ENCODE data around the gene PFKP.

The PFKP gene

GRCh38 chr10:3142146-3142875 is 75.0 kb downstream of the PFKP start:
- Histone ChIP-seq H3K36me3 (ENCODE audit: control insufficient read depth in 1 of 2, insufficient read depth in 2 of 2, low read length in 2 of 2) (peaks cover 45 to 91% of the 10 kb centered on the region in 2 donors), H3K27me3 (ENCODE audit: control insufficient read depth in 1 of 2, insufficient read depth in 2 of 2, low read length in 2 of 2) (no peaks in the 10 kb centered on the region), H3K4me1 (ENCODE audit: control insufficient read depth in 1 of 2, insufficient read depth in 2 of 2, low read length in 2 of 2) (no peaks in the 10 kb centered on the region), H3K9me3 (ENCODE audit: control insufficient read depth in 1 of 2, low read length in 2 of 2) (no peaks in the 10 kb centered on the region), H3K4me3 (ENCODE audit: low read depth in 1 of 2, low read length in 2 of 2) (no peak overlapping the region), H3K9ac (ENCODE audit: low read depth in 1 of 2, low read length in 2 of 2) (no peak overlapping the region), H3K27ac (ENCODE audit: low read depth, low read length) (no peak overlapping the region)

- Histone ChIP-seq H3K4me1 (ENCODE audit: control insufficient read depth in 1 of 2, insufficient read depth in 2 of 2, low read length in 2 of 2) (no peaks in the 10 kb centered on the region), H3K9ac (ENCODE audit: low read depth in 1 of 2, low read length in 2 of 2) (no peak overlapping the region), H3K36me3 (ENCODE audit: control insufficient read depth in 1 of 2, insufficient read depth in 2 of 2, low read length in 2 of 2) (peaks cover 49 to 89% of the 10 kb centered on the region in 2 donors), H3K9me3 (ENCODE audit: control insufficient read depth in 1 of 2, low read length in 2 of 2) (no peaks in the 10 kb centered on the region), H3K27me3 (ENCODE audit: control insufficient read depth in 1 of 2, insufficient read depth in 2 of 2, low read length in 2 of 2) (no peaks in the 10 kb centered on the region), H3K27ac (ENCODE audit: low read depth, low read length) (no peak overlapping the region), H3K4me3 (ENCODE audit: low read depth in 1 of 2, low read length in 2 of 2) (no peak overlapping the region)
Observed at GRCh38 chr10:3143366-3143765, 76.0 kb downstream of the PFKP start.

- Histone ChIP-seq H3K9me3 (ENCODE audit: control insufficient read depth in 1 of 2, low read length in 2 of 2) (no peaks in the 10 kb centered on the region), H3K4me3 (ENCODE audit: low read depth in 1 of 2, low read length in 2 of 2) (no peak overlapping the region), H3K9ac (ENCODE audit: low read depth in 1 of 2, low read length in 2 of 2) (no peak overlapping the region), H3K27ac (ENCODE audit: low read depth, low read length) (no peak overlapping the region), H3K27me3 (ENCODE audit: control insufficient read depth in 1 of 2, insufficient read depth in 2 of 2, low read length in 2 of 2) (no peaks in the 10 kb centered on the region), H3K4me1 (ENCODE audit: control insufficient read depth in 1 of 2, insufficient read depth in 2 of 2, low read length in 2 of 2) (no peaks in the 10 kb centered on the region), H3K36me3 (ENCODE audit: control insufficient read depth in 1 of 2, insufficient read depth in 2 of 2, low read length in 2 of 2) (peaks cover 51 to 89% of the 10 kb centered on the region in 2 donors)
Observed at GRCh38 chr10:3143791-3144434, 76.6 kb downstream of the PFKP start.

GRCh38 chr10:3145366-3145765 is 78.0 kb downstream of the PFKP start:
- Histone ChIP-seq H3K27ac (ENCODE audit: low read depth, low read length) (no peak overlapping the region), H3K4me1 (ENCODE audit: control insufficient read depth in 1 of 2, insufficient read depth in 2 of 2, low read length in 2 of 2) (no peaks in the 10 kb centered on the region), H3K4me3 (ENCODE audit: low read depth in 1 of 2, low read length in 2 of 2) (no peak overlapping the region), H3K27me3 (ENCODE audit: control insufficient read depth in 1 of 2, insufficient read depth in 2 of 2, low read length in 2 of 2) (no peaks in the 10 kb centered on the region), H3K9ac (ENCODE audit: low read depth in 1 of 2, low read length in 2 of 2) (no peak overlapping the region), H3K9me3 (ENCODE audit: control insufficient read depth in 1 of 2, low read length in 2 of 2) (no peaks in the 10 kb centered on the region), H3K36me3 (ENCODE audit: control insufficient read depth in 1 of 2, insufficient read depth in 2 of 2, low read length in 2 of 2) (peaks cover 55 to 89% of the 10 kb centered on the region in 2 donors)

- Histone ChIP-seq H3K9me3 (ENCODE audit: control insufficient read depth in 1 of 2, low read length in 2 of 2) (no peaks in the 10 kb centered on the region), H3K27ac (ENCODE audit: low read depth, low read length) (no peak overlapping the region), H3K4me1 (ENCODE audit: control insufficient read depth in 1 of 2, insufficient read depth in 2 of 2, low read length in 2 of 2) (no peaks in the 10 kb centered on the region), H3K36me3 (ENCODE audit: control insufficient read depth in 1 of 2, insufficient read depth in 2 of 2, low read length in 2 of 2) (peaks cover 61 to 92% of the 10 kb centered on the region in 2 donors), H3K4me3 (ENCODE audit: low read depth in 1 of 2, low read length in 2 of 2) (no peak overlapping the region), H3K27me3 (ENCODE audit: control insufficient read depth in 1 of 2, insufficient read depth in 2 of 2, low read length in 2 of 2) (no peaks in the 10 kb centered on the region), H3K9ac (ENCODE audit: low read depth in 1 of 2, low read length in 2 of 2) (no peak overlapping the region)
Observed at GRCh38 chr10:3146289-3146688, 78.9 kb downstream of the PFKP start.

- no peaks in the 10 kb centered on the region for H3K9me3 ChIP-seq (ENCODE audit: control insufficient read depth in 1 of 2, low read length in 2 of 2)
- no peak overlapping the region for H3K27ac ChIP-seq (ENCODE audit: low read depth, low read length)
- H3K27me3 ChIP-seq (ENCODE audit: control insufficient read depth in 1 of 2, insufficient read depth in 2 of 2, low read length in 2 of 2): no peaks in the 10 kb centered on the region
- peaks cover 61 to 97% of the 10 kb centered on the region in 2 donors for H3K36me3 ChIP-seq (ENCODE audit: control insufficient read depth in 1 of 2, insufficient read depth in 2 of 2, low read length in 2 of 2)
- H3K4me1 ChIP-seq (ENCODE audit: control insufficient read depth in 1 of 2, insufficient read depth in 2 of 2, low read length in 2 of 2): no peaks in the 10 kb centered on the region
- H3K4me3 ChIP-seq (ENCODE audit: low read depth in 1 of 2, low read length in 2 of 2): no peak overlapping the region
- H3K9ac ChIP-seq (ENCODE audit: low read depth in 1 of 2, low read length in 2 of 2): no peak overlapping the region
Observed at GRCh38 chr10:3147117-3147820, 79.9 kb downstream of the PFKP start.

GRCh38 chr10:3148041-3148440 is 80.7 kb downstream of the PFKP start:
- Histone ChIP-seq H3K27me3 (ENCODE audit: control insufficient read depth in 1 of 2, insufficient read depth in 2 of 2, low read length in 2 of 2) (no peaks in the 10 kb centered on the region), H3K4me3 (ENCODE audit: low read depth in 1 of 2, low read length in 2 of 2) (no peak overlapping the region), H3K4me1 (ENCODE audit: control insufficient read depth in 1 of 2, insufficient read depth in 2 of 2, low read length in 2 of 2) (no peaks in the 10 kb centered on the region), H3K27ac (ENCODE audit: low read depth, low read length) (no peak overlapping the region), H3K9me3 (ENCODE audit: control insufficient read depth in 1 of 2, low read length in 2 of 2) (no peaks in the 10 kb centered on the region), H3K36me3 (ENCODE audit: control insufficient read depth in 1 of 2, insufficient read depth in 2 of 2, low read length in 2 of 2) (peaks cover 62 to 97% of the 10 kb centered on the region in 2 donors), H3K9ac (ENCODE audit: low read depth in 1 of 2, low read length in 2 of 2) (no peak overlapping the region)

- Histone ChIP-seq H3K36me3 (ENCODE audit: control insufficient read depth in 1 of 2, insufficient read depth in 2 of 2, low read length in 2 of 2) (peaks cover 54 to 94% of the 10 kb centered on the region in 2 donors), H3K27ac (ENCODE audit: low read depth, low read length) (no peak overlapping the region), H3K9me3 (ENCODE audit: control insufficient read depth in 1 of 2, low read length in 2 of 2) (no peaks in the 10 kb centered on the region), H3K4me1 (ENCODE audit: control insufficient read depth in 1 of 2, insufficient read depth in 2 of 2, low read length in 2 of 2) (no peaks in the 10 kb centered on the region), H3K27me3 (ENCODE audit: control insufficient read depth in 1 of 2, insufficient read depth in 2 of 2, low read length in 2 of 2) (no peaks in the 10 kb centered on the region), H3K9ac (ENCODE audit: low read depth in 1 of 2, low read length in 2 of 2) (no peak overlapping the region), H3K4me3 (ENCODE audit: low read depth in 1 of 2, low read length in 2 of 2) (no peak overlapping the region)
Observed at GRCh38 chr10:3148994-3149393, 81.6 kb downstream of the PFKP start.

GRCh38 chr10:3149918-3150317 is 82.6 kb downstream of the PFKP start:
- Histone ChIP-seq H3K4me1 (ENCODE audit: control insufficient read depth in 1 of 2, insufficient read depth in 2 of 2, low read length in 2 of 2) (no peaks in the 10 kb centered on the region), H3K9ac (ENCODE audit: low read depth in 1 of 2, low read length in 2 of 2) (no peak overlapping the region), H3K27ac (ENCODE audit: low read depth, low read length) (no peak overlapping the region), H3K27me3 (ENCODE audit: control insufficient read depth in 1 of 2, insufficient read depth in 2 of 2, low read length in 2 of 2) (no peaks in the 10 kb centered on the region), H3K4me3 (ENCODE audit: low read depth in 1 of 2, low read length in 2 of 2) (no peak overlapping the region), H3K9me3 (ENCODE audit: control insufficient read depth in 1 of 2, low read length in 2 of 2) (no peaks in the 10 kb centered on the region), H3K36me3 (ENCODE audit: control insufficient read depth in 1 of 2, insufficient read depth in 2 of 2, low read length in 2 of 2) (peaks cover 55 to 94% of the 10 kb centered on the region in 2 donors)

GRCh38 chr10:3150366-3150765 is 83.0 kb downstream of the PFKP start:
- no peak overlapping the region for H3K9ac ChIP-seq (ENCODE audit: low read depth in 1 of 2, low read length in 2 of 2)
- H3K27ac ChIP-seq (ENCODE audit: low read depth, low read length): no peak overlapping the region
- no peaks in the 10 kb centered on the region for H3K27me3 ChIP-seq (ENCODE audit: control insufficient read depth in 1 of 2, insufficient read depth in 2 of 2, low read length in 2 of 2)
- no peaks in the 10 kb centered on the region for H3K4me1 ChIP-seq (ENCODE audit: control insufficient read depth in 1 of 2, insufficient read depth in 2 of 2, low read length in 2 of 2)
- H3K4me3 ChIP-seq (ENCODE audit: low read depth in 1 of 2, low read length in 2 of 2): no peak overlapping the region
- H3K36me3 ChIP-seq (ENCODE audit: control insufficient read depth in 1 of 2, insufficient read depth in 2 of 2, low read length in 2 of 2): peaks cover 54 to 94% of the 10 kb centered on the region in 2 donors
- no peaks in the 10 kb centered on the region for H3K9me3 ChIP-seq (ENCODE audit: control insufficient read depth in 1 of 2, low read length in 2 of 2)

Measured in duodenal mucosa (tissue), 2 donors.